GM19324 (cell line): ENCODE measurements around the gene RNF19B.

Experiments
- ATAC-seq: cut with Tn5 transposase; IDR thresholded peaks from one replicate; pipeline ENCODE4 v1.9.1; 2021; ENCODE audit warnings: mild to moderate bottlenecking, moderate library complexity; ENCODE audit not compliant: unreplicated experiment, low FRiP score

RNF19B gene

GRCh38 chr1:32904797-32905196 lies 59.8 kb downstream of the RNF19B start:
- ATAC-seq = no peak

- ATAC-seq = no peak
These were observed 60.4 kb downstream of the RNF19B start for GRCh38 chr1:32903991-32904785.

- ATAC-seq = no peak
These were observed 62.1 kb downstream of the RNF19B start for GRCh38 chr1:32902535-32902920.

GRCh38 chr1:32901823-32902534 lies 62.6 kb downstream of the RNF19B start:
- ATAC-seq = no peak

GRCh38 chr1:32900956-32901822 lies 63.4 kb downstream of the RNF19B start, which contains the start of gene TMEM54:
TMEM54 (minus strand) TSS chr1:32901389; CDS start chr1:32901238, 151 bp downstream.
- no peak for ATAC-seq

GRCh38 chr1:32900371-32900955 lies 64.1 kb downstream of the RNF19B start:
- ATAC-seq = no peak

GRCh38 chr1:32899586-32900296 lies 64.9 kb downstream of the RNF19B start:
- ATAC-seq = no peak

GRCh38 chr1:32898958-32899357 lies 65.7 kb downstream of the RNF19B start:
- ATAC-seq = no peak

GRCh38 chr1:32898056-32898455 lies 66.6 kb downstream of the RNF19B start:
- ATAC-seq = no peak

GRCh38 chr1:32897082-32898049 lies 67.2 kb downstream of the RNF19B start:
- no peak for ATAC-seq

GRCh38 chr1:32896451-32896850 lies 68.2 kb downstream of the RNF19B start:
- ATAC-seq = no peak

GRCh38 chr1:32895325-32896215 lies 69.0 kb downstream of the RNF19B start:
- no peak for ATAC-seq

GRCh38 chr1:32894681-32895080 lies 69.9 kb downstream of the RNF19B start:
- ATAC-seq = no peak

GRCh38 chr1:32894019-32894600 lies 70.5 kb downstream of the RNF19B start:
- ATAC-seq = no peak

- no peak for ATAC-seq
These were observed 71.2 kb downstream of the RNF19B start for GRCh38 chr1:32893198-32894018.

- no peak for ATAC-seq
These were observed 72.0 kb downstream of the RNF19B start for GRCh38 chr1:32892368-32893197.
